GM12892 (cell line): ENCODE data around the gene GNB2.

Experiments used
- POLR2A ChIP-seq: IDR thresholded peaks from 2 replicates; pipeline ENCODE4 v1.6.1; 2011; ENCODE audit warnings: low read depth, low read length, control low read depth
- POLR2AphosphoS5 ChIP-seq: IDR thresholded peaks from 2 replicates; pipeline ENCODE4 v1.6.1; 2011; ENCODE audit warnings: low read depth, low read length, control low read depth
- TAF1 ChIP-seq: IDR thresholded peaks from 2 replicates; pipeline ENCODE4 v1.6.1; 2011; ENCODE audit warnings: low read depth, mild to moderate bottlenecking, control low read depth, low read length, borderline replicate concordance

DNA sequence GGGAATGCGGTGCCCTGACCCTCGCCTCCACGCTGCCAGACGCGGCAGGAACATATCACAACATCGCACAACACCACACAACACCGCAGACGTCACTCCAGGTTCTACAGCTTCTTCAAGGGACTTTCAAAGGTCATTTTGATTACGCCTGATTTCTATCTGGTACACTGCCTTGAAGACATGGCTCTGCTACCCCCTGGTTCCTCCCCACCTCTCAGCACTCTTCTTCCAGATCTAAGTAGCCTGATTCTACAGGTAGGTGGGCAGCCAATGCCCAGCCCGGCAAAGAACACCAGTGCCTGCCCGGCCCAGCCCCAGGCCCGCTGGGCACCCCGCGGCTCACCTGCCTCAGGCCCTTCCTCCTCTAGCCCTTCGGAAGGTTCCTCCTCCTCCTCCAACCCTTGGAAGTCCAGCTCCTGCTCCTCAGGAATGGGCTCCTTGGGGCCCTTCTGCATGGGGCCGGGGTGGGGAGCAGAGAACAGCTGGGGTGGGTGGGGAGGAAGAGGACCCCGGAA, 12.1 kb downstream of the GNB2 start:
- TF ChIP-seq POLR2AphosphoS5 (no peak), POLR2A (no peak), TAF1 (no peak)
